Small intestine (tissue), 7 donors: Measurements from ENCODE around the gene OTULINL. TPM values are rescaled to one million over a fixed set of nuclear protein-coding genes. Genes with fewer than 3 reads are reported as not detected.

Source experiments
- DNase-seq, 2 donors: peaks; one replicate each; pipeline versions ENCODE4 v3.0.0 to v3.0.0-alpha.2; 2013
- FAIRE-seq: peaks from 2 replicates; lab custom pipeline; 2012; peaks lifted over from hg19 to GRCh38; lab: Jason Lieb, UNC
- H3K27ac ChIP-seq, 3 donors: one replicate each; pipeline ENCODE4 v1.5.1; 2013; ENCODE audit warnings: low read length in 2 of 3, mild to moderate bottlenecking in 2 of 3, control low read depth in 1 of 3, inconsistent platforms in 1 of 3, low read depth in 1 of 3, moderate library complexity in 1 of 3
- H3K27me3 ChIP-seq, 3 donors: one replicate each; pipeline ENCODE4 v1.6.1; 2013; ENCODE audit warnings: low read length in 3 of 3, inconsistent platforms in 1 of 3; ENCODE audit not compliant: control insufficient read depth in 3 of 3, insufficient read depth in 3 of 3
- H3K36me3 ChIP-seq, 3 donors: one replicate each; pipeline ENCODE4 v1.6.1; 2013; ENCODE audit warnings: low read length in 3 of 3, inconsistent platforms in 1 of 3, low read depth in 1 of 3, mild to moderate bottlenecking in 1 of 3, moderate library complexity in 1 of 3; ENCODE audit not compliant: control insufficient read depth in 3 of 3, insufficient read depth in 2 of 3
- H3K4me1 ChIP-seq, 3 donors: one replicate each; pipeline ENCODE4 v1.6.1; 2013; ENCODE audit warnings: low read length in 2 of 3, inconsistent platforms in 1 of 3, low read depth in 1 of 3, mild to moderate bottlenecking in 1 of 3, moderate library complexity in 1 of 3; ENCODE audit not compliant: control insufficient read depth in 3 of 3, insufficient read depth in 2 of 3
- H3K4me3 ChIP-seq, 3 donors: one replicate each; pipeline ENCODE4 v1.5.1; 2013; ENCODE audit warnings: low read length in 3 of 3, control low read depth in 1 of 3, inconsistent platforms in 1 of 3, low read depth in 1 of 3, mild to moderate bottlenecking in 1 of 3, moderate library complexity in 1 of 3
- H3K9me3 ChIP-seq, 2 donors: one replicate each; pipeline ENCODE4 v1.6.1; 2013; ENCODE audit warnings: low read depth in 1 of 2, low read length in 1 of 2; ENCODE audit not compliant: control insufficient read depth in 2 of 2, insufficient read depth in 1 of 2
- WGBS, 3 donors: extraction: QIAGEN DNeasy Blood & Tissue Kit; methylation state at CpG; one replicate each; pipeline ENCODE4 v1.1.7; 2013; 5-methylcytosine and 5-hydroxymethylcytosine counted together
- polyA plus RNA-seq, 4 donors: library from polyadenylated mRNA; stranded (reverse) in 3 of 4; unstranded in 1 of 4; fragments of 200-250 nt in 3 of 4; fragments of 120-200 nt in 1 of 4; gene quantifications; one replicate each; pipeline versions ENCODE4 v1.2.1 to v1.2.3, GENCODE V29; 2013
- donor health status: healthy with polysubstance abuse.
- donor health status: control.
- donor health status: control.
- donor health status: Bipolar disorder and iron deficiency.
- donor health status: healthy.

The OTULINL gene
- polyA plus RNA-seq, 4 donors: 4.7 to 20.8 (median 12.0) TPM

DNA sequence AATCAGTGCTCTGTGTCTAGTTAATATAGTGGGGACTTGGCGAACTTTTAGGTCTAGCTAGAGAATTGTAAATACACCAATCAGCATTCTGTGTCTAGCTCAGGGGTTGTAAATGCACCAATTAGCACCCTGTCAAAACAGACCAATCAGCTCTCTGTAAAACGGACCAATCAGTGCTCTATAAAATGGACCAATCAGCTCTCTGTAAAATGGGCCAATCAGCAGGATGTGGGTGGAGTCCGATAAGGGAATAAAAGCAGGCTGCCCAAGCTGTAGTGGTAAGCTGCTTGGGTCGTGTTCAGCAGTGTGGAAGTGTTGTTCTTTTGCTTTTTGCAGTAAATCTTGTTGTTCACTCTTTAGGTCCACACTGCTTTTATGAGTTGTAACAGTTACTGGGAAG, 3.6 kb upstream of the OTULINL start:
- Histone ChIP-seq H3K27me3 (no peaks in the 10 kb centered on the region), H3K4me1 (peaks cover 0 to 14% (median 0%) of the 10 kb centered on the region in 3 donors), H3K27ac (no peak overlapping the region), H3K4me3 (no peak overlapping the region), H3K9me3 (no peaks in the 10 kb centered on the region), H3K36me3 (no peaks in the 10 kb centered on the region)
- FAIRE-seq (no peak), DNase-seq (no peak)
- 84 to 95% (median 89%) methylated on average over 4 of the region's 4 CpGs for WGBS, 3 donors

DNA sequence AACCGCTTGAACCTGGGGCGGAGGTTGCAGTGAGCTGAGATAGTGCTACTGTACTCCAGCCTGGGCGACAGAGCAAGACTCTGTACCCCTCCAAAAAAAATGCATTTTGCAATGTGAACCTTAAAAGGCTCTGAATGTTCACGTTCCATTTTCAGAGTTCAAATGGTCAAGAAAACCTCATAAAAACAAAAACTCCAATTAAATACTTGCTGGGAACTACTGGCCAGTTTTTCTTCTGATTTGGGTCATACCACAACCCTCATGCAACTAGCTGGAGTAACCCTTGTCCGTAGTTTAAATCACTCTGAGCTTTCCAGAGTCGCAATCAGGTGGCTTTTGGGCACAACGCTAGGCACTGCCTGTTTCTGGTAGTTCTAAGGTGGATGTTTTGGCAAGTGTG, 2.3 kb upstream of the OTULINL start:
- Histone ChIP-seq H3K4me1 (peaks cover 0 to 14% (median 3%) of the 10 kb centered on the region in 3 donors), H3K27ac (no peak overlapping the region), H3K9me3 (no peaks in the 10 kb centered on the region), H3K27me3 (no peaks in the 10 kb centered on the region), H3K36me3 (no peaks in the 10 kb centered on the region), H3K4me3 (no peak overlapping the region)
- WGBS, 3 donors: 92 to 94% (median 93%) methylated on average over 7 of the region's 7 CpGs
- no peak for DNase-seq
- no peak for FAIRE-seq

DNA sequence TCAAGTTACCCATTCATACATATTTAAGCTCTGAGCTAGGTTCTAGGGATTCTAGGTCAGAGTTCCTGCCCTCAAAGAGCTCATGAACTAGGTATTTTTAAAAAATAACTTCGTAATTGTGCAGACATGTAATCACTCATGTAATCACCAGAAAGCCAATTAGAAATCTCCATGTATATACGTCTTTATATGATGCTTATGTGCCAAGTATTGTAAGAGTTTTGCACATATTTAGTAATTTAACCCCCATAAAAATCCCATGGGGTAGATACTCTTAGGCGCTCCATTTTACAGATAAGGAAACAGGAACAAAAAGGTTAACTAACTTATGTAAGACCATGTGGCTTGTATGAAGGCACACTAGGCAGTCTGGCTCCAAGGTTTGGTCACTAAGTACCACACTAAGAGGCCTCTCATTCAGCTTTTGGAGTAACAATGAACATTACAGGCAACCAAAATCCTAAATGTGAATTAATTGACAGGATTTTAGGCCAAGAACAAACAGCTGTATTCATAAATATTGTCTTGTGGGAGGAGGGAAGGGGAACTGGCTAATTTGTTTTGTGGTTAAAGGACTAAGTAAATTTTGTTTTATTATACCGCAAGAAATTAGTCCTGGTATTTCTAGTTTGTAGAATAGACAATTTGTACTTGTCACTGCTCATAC, 1.7 kb upstream of the OTULINL start:
- Histone ChIP-seq H3K9me3 (no peaks in the 10 kb centered on the region), H3K36me3 (no peaks in the 10 kb centered on the region), H3K27ac (no peak overlapping the region), H3K27me3 (no peaks in the 10 kb centered on the region), H3K4me3 (no peak overlapping the region), H3K4me1 (peaks cover 0 to 17% (median 4%) of the 10 kb centered on the region in 3 donors)
- WGBS, 3 donors: 85 to 88% (median 87%) methylated on average over 4 of the region's 4 CpGs
- DNase-seq (no peak), FAIRE-seq (no peak)

DNA sequence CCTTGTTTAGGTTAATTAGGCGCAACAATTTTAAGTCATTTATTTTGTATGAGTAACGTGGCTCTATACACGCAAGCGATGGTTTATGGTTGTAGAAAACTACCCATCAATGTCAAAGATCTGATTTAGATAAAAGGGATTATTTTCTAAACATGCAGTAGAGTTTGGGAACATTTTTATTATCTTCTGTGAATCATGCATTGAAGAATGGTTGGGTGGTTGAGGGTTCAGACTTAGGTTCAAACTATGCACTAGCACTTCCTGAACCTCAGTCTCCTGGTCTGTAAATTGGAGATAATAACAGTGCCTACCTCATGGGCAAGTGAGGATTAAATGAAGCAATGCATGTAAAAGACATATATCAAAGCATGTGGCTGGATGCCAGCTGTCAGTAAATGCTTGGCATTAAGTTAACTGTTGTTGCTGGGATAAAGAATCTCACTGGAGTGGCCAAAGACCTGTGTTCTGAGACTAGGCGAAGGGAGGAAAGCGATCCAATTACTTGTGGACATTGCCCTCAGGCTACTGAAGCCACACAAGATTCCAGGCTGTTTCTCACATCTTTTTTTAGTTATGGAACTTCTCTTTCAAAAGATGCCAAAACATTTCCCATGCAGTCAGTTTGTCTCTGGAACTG, 1.1 kb upstream of the OTULINL start:
- 32 to 72% (median 52%) methylated on average over 6 of the region's 6 CpGs for WGBS, 3 donors
- DNase-seq (peak; percentile 39 to 86), FAIRE-seq (no peak)
- Histone ChIP-seq H3K4me3 (no peak overlapping the region), H3K27me3 (no peaks in the 10 kb centered on the region), H3K36me3 (no peaks in the 10 kb centered on the region), H3K4me1 (peaks cover 2 to 19% (median 7%) of the 10 kb centered on the region in 3 donors), H3K27ac (no peak overlapping the region), H3K9me3 (peaks cover 0 to under 1% of the 10 kb centered on the region in 2 donors)

DNA sequence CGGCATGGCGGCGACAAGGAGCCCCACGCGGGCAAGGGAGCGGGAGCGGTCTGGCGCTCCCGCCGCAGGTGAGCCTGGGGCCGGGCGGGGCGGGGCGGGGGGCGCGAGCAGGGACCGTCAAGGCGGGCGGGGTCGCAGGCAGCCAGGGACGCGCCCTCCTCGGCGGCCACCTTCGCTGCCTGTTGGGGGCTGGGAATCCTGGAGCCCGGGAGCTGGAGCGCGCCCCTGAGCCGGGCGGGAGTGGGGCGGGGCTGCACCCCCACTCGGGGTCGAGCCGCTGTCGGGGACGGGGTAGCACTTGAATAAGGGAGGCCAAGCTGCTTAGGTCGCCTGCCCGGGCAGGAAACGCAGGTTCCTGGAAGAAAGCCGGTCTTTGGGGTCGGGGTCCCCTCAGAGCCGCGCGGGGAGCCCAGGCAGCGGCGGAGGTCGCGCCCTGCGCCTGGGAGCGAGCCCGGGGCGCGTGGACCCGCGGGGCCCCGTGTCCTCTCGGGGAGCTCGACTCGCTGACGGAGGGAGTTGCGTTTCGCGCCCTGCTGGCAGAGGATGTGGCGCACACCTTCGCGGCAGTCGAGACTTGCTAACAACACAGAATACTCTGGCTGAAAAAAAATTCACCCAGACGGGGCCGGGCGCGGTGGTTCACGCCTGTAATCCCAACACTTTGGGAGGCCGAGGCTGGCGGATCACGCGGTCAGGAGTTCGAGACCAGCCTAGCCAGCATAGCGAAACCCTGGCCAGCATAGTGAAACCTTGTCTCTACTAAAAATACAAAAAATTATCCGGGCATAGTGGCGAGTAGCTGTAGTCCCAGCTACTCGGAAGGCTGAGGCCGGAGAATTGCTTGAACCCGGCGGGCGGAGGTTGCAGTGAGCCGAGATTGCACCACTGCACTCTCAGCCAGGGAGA, 552 bp downstream of the OTULINL start:
- FAIRE-seq (no peak), DNase-seq (peak; percentile 79 to 86)
- Histone ChIP-seq H3K9me3 (peaks cover 0 to 2% of the 10 kb centered on the region in 2 donors), H3K4me3 (peak overlapping the region; percentile 62 to 97 (median 89)), H3K4me1 (peaks cover 3 to 19% (median 7%) of the 10 kb centered on the region in 3 donors), H3K27me3 (no peaks in the 10 kb centered on the region), H3K27ac (peak overlapping the region; percentile 46 to 93 (median 77)), H3K36me3 (no peaks in the 10 kb centered on the region)
- 1 to 3% (median 3%) methylated on average over 58 to 86 of the region's 86 CpGs for WGBS, 3 donors

DNA sequence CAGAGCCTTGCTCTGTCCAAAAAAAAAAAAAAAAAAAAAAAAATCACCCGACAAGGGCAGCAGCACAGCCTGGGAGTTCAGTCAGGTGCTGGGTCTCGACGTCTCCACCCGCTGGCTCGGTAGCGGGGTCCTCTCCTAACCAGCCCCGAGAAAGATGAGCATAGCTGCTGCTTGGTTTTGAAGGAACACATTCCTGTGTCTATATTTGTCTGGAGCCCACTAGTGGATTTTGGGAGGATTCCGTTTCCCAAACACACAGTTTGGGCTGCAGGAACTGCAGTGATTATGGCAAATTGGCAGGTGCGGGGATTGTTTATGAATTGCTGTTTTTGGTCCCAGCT, 1.2 kb downstream of the OTULINL start:
- peak overlapping the region in 1 of 3 donors; percentile 93 for H3K27ac ChIP-seq
- DNase-seq: no peak

DNA sequence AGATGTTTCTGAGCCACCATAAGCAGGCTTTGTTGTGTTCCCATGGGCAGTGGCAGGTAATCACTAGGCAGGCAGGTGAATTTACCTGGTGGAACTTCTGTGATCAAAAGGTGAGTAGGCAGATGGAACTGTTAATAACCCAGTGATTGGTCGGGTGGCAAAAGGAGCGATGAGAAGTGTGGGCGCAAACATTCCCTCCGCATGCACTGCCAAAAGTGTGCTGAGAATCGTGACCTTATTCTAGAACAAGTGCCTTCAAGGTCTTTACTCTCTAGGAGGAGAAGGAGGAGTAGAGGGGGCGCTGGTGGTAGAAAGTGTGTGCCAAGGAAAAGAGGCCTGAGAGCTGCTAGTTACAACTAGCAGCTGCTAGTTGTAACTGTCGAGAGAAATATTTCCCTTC, 3.3 kb downstream of the OTULINL start:
- no peaks in the 10 kb centered on the region for H3K36me3 ChIP-seq
- H3K27me3 ChIP-seq: no peaks in the 10 kb centered on the region
- FAIRE-seq (no peak), DNase-seq (no peak)
- no peak overlapping the region for H3K4me3 ChIP-seq
- peaks cover 3 to 19% (median 11%) of the 10 kb centered on the region in 3 donors for H3K4me1 ChIP-seq
- 42 to 79% (median 61%) methylated on average over 7 of the region's 7 CpGs for WGBS, 3 donors
- peaks cover 0 to 2% of the 10 kb centered on the region in 2 donors for H3K9me3 ChIP-seq
- H3K27ac ChIP-seq: no peak overlapping the region

More for the DNA sequence above, 1.2 kb downstream of the OTULINL start:
- H3K4me1 ChIP-seq: peaks cover 3 to 19% (median 7%) of the 10 kb centered on the region in 3 donors
- WGBS, 3 donors: 11 to 27% (median 22%) methylated on average over 9 of the region's 9 CpGs
- H3K27me3 ChIP-seq: no peaks in the 10 kb centered on the region
- FAIRE-seq: no peak
- H3K4me3 ChIP-seq: peak overlapping the region; percentile 32 to 97 (median 62)
- H3K36me3 ChIP-seq: no peaks in the 10 kb centered on the region
- peaks cover 0 to 2% of the 10 kb centered on the region in 2 donors for H3K9me3 ChIP-seq

DNA sequence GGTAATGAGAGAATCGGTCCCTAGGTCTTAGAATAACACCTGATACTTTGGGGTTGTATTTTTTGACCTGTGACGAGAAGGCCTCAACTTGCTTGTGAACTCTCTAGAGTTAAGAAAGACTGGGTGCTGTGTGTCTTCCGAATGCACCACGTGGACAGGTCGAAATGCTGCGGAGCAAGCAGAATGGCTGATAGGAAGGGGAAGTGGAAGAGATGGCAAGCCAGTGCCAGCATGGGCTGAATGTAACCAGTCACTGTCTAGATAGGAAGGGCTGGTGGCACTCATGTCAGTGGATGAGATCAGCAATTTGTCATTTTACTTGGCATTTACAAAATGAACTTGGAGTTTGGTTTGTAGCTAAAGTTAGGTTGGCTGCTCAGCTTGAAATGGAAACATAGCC, 5.6 kb downstream of the OTULINL start:
- Histone ChIP-seq H3K4me3 (no peak overlapping the region), H3K9me3 (peaks cover 0 to 2% of the 10 kb centered on the region in 2 donors), H3K27ac (peak overlapping the region in 1 of 3 donors; percentile 1), H3K36me3 (no peaks in the 10 kb centered on the region), H3K4me1 (peaks cover 6 to 13% (median 11%) of the 10 kb centered on the region in 3 donors), H3K27me3 (no peaks in the 10 kb centered on the region)
- FAIRE-seq: no peak
- WGBS, 3 donors: 91 to 97% (median 92%) methylated on average over 6 of the region's 6 CpGs
- DNase-seq: no peak
